Stimulated activated naive CD8-positive, alpha-beta T cell treated with anti-CD3 and anti-CD28 coated beads, Interleukin-15, amount 100 ng/mL, for 72 hours (primary cell): ENCODE results near the gene ATP2B2.

ENCODE experiments used
- ATAC-seq: fragments of 150-1000 bp; cut with Tn5 transposase; 2 replicates; pipeline ENCODE4 v1.10.0; 2021; ENCODE audit warnings: mild to moderate bottlenecking, moderate library complexity
- DNase-seq, 2 donors: peaks; one replicate each; pipeline ENCODE4 v3.0.0; 2021 to 2022
- H3K27ac Mint-ChIP-seq, 2 donors: one replicate each; pipeline ENCODE4 v1.8.0; 2022; ENCODE audit warnings: mild to moderate bottlenecking in 2 of 2, mixed read lengths in 2 of 2, moderate library complexity in 2 of 2
- H3K27me3 Mint-ChIP-seq: one replicate; pipeline ENCODE4 v1.8.0; 2022; ENCODE audit warnings: mixed read lengths
- H3K4me1 Mint-ChIP-seq: one replicate; pipeline ENCODE4 v1.8.0; 2022; ENCODE audit warnings: mild to moderate bottlenecking, mixed read lengths
- H3K4me3 Mint-ChIP-seq, 2 donors: one replicate each; pipeline ENCODE4 v1.8.0; 2022; ENCODE audit warnings: mild to moderate bottlenecking in 2 of 2, mixed read lengths in 2 of 2, moderate library complexity in 1 of 2
- H3K9me3 Mint-ChIP-seq, 2 donors: one replicate each; pipeline ENCODE4 v1.8.0; 2022; ENCODE audit warnings: mixed read lengths in 2 of 2

ATP2B2 gene

DNA sequence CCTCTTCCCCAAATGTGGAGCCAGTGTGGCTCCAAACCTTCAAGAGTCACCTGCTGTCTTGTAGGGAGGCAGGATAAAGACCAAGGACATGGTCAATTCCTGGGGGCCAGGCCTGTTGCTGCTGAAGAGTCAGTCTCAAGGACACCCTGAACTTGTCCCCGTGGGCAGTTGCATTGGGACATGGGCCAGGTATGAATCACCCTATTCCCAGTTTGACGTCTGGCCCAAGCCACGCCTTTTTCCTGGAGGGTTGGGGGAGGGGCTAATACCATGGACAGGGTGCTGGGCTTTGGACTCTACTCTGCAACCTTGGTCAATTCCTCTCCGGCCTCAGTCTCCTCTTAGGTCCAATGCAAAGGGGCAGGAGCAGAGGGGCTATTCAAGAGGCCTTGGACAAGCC, 10.4 kb downstream of the ATP2B2 start:
- H3K4me1 Mint-ChIP-seq: no peaks in the 10 kb centered on the region
- no peak overlapping the region for H3K27ac Mint-ChIP-seq
- H3K27me3 Mint-ChIP-seq: no peaks in the 10 kb centered on the region
- DNase-seq: no peak
- H3K9me3 Mint-ChIP-seq: no peaks in the 10 kb centered on the region
- ATAC-seq: no peak
- H3K4me3 Mint-ChIP-seq: no peak overlapping the region

DNA sequence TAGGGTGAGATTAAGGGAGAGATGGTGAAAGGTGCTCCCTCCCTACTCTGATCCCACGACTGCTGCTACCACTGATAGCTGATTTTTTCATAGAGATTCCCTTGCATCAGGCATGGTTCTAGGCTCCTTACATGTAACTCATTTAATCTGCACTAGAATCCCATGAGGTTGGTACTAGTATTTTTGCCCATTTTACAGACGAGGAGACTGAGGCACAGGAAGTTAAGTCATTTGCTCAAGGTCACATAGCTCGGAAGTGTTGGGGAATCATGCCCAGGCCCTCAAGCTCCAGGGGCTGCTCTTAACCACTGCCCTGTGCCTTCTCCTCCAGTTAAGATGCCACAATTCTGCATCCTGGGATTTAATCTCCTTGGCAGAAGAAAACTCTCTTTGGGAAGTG, 11.2 kb downstream of the ATP2B2 start:
- H3K27ac Mint-ChIP-seq: no peak overlapping the region
- H3K4me3 Mint-ChIP-seq: no peak overlapping the region
- no peaks in the 10 kb centered on the region for H3K4me1 Mint-ChIP-seq
- H3K27me3 Mint-ChIP-seq: no peaks in the 10 kb centered on the region
- no peak for ATAC-seq
- no peak for DNase-seq
- H3K9me3 Mint-ChIP-seq: no peaks in the 10 kb centered on the region

DNA sequence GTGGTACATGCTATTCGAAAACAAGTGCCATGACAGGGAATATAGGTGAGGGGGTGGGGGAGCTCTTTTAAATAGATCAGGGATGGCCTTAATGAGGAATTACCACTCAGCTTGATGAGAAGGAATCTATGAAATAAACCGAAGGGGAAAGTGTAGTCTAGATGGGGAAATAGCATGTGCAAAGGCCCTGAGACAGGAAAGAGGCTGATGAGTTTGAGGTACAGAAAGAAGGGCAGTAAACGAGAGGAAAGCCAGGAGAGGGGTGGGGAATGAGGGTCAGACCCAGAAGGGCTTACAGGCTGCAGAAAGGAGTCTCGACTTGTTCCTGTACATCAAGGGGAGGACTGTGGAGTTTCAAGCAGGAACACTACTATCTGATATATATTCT, 12.2 kb downstream of the ATP2B2 start:
- no peak overlapping the region for H3K4me3 Mint-ChIP-seq
- no peaks in the 10 kb centered on the region for H3K4me1 Mint-ChIP-seq
- DNase-seq (no peak), ATAC-seq (no peak)
- no peak overlapping the region for H3K27ac Mint-ChIP-seq
- no peaks in the 10 kb centered on the region for H3K9me3 Mint-ChIP-seq
- H3K27me3 Mint-ChIP-seq: no peaks in the 10 kb centered on the region

DNA sequence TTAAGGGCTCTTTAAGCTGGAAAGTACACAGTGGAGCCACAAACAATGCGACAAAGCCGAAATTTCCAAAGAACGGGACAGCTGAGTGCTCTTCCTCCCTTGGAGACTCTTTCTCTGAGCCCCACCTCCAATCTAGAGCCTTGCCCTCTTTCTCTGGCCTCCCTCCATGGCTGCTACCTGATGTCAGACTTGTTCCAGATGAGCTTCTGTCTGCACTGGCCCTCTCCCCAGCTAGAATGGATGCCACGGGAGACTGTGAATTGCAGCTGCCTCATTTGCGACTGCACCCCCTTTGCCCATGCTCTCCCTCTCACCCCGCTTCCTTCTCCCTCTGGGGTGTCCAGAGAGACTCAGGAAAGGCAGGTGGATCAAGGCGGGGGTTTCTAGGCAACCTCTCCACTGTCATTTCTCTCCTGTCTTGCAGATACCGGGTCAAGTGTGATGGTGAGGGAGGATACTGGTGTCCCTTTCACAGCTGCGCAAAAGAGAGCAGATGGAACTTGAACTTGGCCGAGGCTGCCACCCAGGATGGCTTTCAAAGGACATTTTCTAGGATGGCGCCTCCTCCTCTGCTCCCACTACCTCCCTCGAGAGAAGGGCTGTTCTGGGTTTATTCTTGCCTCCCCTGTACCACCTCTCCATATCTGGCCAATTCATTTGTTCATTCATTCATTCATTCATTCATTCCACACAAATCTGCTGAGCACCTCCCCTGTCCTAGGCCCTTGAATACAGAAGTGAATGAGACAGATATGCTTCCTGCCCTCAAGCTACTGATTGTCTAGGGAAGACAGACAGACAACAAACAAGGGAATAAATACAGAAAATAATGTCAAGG, 12.8 kb downstream of the ATP2B2 start:
- ATAC-seq (no peak), DNase-seq (no peak)
- Mint-ChIP-seq H3K27me3 (no peaks in the 10 kb centered on the region), H3K9me3 (no peaks in the 10 kb centered on the region), H3K4me3 (no peak overlapping the region), H3K4me1 (no peaks in the 10 kb centered on the region), H3K27ac (no peak overlapping the region)

DNA sequence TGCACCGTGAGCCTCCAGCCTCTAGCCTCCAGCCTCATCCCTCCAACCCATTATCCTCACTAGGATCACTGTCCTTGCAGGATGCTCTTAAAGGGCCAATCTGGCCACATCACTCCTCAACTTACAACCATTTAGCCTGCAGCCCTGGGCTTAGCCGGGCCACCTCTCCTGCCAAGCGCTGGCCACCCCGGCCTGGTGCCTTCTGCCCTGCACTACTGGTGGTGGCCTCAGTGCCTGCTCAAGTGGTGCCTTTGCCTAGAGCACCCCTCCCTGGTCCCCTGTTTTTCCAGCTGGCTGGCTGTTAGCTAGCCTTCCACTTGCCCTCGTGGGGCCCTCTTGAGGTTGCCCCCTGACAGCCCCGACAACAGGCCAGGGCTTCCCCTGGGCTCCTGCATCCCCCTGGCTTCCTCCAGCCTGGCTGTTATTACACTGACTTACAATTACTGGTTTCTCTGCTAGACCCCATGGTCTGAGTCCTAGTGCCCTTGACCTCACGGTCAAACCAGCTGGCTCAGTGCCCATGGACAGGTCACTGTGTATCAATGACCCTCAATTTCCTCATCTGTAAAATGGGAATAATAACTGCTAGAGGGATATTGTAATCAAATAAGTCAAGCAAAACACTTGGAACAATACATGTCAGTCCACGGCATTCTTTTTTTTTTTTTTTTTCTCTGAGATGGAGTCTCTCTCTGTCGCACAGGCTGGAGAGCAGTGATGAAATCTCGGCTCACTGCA, 15.5 kb downstream of the ATP2B2 start:
- H3K27ac Mint-ChIP-seq: no peak overlapping the region
- no peak overlapping the region for H3K4me3 Mint-ChIP-seq
- H3K4me1 Mint-ChIP-seq: no peaks in the 10 kb centered on the region

DNA sequence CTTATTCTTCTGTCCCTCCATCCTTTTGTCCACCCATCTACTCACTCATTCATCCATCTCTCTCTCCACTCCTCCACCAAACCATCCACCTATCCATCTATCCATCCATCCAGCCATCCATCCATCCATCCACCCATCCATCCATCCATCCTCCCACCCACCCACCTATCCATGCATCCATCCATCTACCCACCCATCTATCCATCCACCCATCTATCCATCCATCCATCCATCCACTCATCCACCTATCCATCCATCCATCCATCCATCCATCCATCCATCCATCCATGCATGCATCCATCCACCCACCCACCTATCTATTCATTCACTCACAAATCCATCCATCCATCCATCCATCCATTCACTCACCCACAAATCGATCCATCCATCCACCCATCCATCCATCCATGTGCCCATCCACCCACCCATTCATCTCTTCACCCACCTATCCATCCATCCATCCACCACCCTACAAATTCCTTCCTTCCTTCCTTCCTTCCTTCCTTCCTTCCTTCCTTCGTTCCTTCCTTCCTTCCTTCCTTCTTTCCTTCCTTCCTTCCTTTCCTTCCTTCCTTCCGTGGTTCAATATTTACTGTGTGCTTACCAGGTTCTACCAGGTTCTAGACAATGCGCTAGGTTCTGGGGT, 17.3 kb downstream of the ATP2B2 start:
- DNase-seq: no peak
- ATAC-seq: no peak
- no peak overlapping the region for H3K4me3 Mint-ChIP-seq
- no peaks in the 10 kb centered on the region for H3K9me3 Mint-ChIP-seq
- no peaks in the 10 kb centered on the region for H3K4me1 Mint-ChIP-seq
- H3K27me3 Mint-ChIP-seq: no peaks in the 10 kb centered on the region
- H3K27ac Mint-ChIP-seq: no peak overlapping the region

More for the DNA sequence above, 15.5 kb downstream of the ATP2B2 start:
- DNase-seq (no peak), ATAC-seq (peak; percentile 9)
- Mint-ChIP-seq H3K27me3 (no peaks in the 10 kb centered on the region), H3K9me3 (no peaks in the 10 kb centered on the region)

DNA sequence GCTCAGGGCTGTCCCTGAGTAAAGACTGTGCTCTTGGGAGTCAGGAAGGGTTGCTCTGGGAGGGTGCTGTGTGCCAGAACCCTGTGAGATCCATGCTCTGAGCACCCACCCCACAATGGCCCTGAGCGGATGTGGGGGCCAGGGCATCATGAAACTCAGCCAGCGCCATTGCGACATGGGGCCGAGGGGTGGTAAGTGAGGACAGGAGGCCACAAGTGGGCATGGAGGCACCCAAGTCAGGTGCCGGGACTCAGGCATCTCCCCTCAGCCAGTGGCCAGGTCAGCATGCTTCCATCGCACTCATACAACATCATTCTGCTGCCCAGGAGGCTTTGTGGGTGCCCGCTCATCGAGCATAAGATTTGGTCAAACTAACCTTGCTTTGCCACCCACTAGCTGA, 19.6 kb downstream of the ATP2B2 start:
- DNase-seq: no peak
- Mint-ChIP-seq H3K9me3 (no peaks in the 10 kb centered on the region), H3K4me1 (no peaks in the 10 kb centered on the region), H3K27me3 (no peaks in the 10 kb centered on the region), H3K27ac (no peak overlapping the region), H3K4me3 (no peak overlapping the region)
- ATAC-seq: no peak

DNA sequence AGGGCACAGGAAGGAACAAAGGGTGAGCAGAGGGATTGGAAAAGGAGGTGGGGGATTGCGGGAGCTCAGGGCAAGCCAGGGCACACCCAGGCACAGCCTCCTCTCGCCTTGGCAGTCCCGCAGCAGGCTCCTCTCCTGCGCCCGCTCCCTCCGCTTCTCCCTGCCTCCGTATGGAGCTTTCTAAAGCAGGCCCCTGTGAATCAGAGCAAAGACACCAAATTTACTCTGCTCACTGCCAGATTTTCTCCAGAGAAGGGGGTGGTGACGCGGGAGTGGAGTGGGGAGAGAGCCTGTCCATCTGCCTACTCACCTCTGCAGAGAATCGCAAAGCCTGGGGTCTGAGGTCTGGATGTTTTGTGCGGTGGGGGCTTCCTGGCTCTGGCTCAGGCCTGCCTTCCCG, 20.0 kb downstream of the ATP2B2 start:
- no peaks in the 10 kb centered on the region for H3K27me3 Mint-ChIP-seq
- no peaks in the 10 kb centered on the region for H3K4me1 Mint-ChIP-seq
- no peak overlapping the region for H3K4me3 Mint-ChIP-seq
- ATAC-seq (no peak), DNase-seq (no peak)
- H3K27ac Mint-ChIP-seq: no peak overlapping the region
- H3K9me3 Mint-ChIP-seq: no peaks in the 10 kb centered on the region

DNA sequence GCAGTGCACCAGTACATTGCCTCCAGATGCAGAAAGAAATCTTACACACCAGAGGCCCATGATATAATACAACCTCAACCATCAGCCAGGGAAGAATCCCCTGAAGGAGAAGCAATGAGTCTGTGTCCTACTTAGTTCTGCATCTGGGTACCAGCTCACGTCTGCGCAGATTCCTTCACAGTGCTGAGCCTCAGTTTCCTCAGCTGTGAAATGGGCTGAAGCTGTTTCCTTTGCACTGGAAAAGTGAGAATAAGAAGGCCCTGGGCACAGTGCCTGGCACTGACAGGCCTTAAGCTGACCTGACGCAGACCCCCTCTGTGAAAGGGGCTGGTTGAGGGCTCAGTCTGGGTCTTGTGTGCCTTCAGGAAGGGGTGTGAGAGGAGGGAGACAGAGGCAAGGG, 20.7 kb downstream of the ATP2B2 start:
- Mint-ChIP-seq H3K9me3 (no peaks in the 10 kb centered on the region), H3K4me1 (no peaks in the 10 kb centered on the region), H3K4me3 (no peak overlapping the region), H3K27me3 (no peaks in the 10 kb centered on the region), H3K27ac (peak overlapping the region in 1 of 2 donors; percentile 43)
- no peak for ATAC-seq
- DNase-seq: no peak

DNA sequence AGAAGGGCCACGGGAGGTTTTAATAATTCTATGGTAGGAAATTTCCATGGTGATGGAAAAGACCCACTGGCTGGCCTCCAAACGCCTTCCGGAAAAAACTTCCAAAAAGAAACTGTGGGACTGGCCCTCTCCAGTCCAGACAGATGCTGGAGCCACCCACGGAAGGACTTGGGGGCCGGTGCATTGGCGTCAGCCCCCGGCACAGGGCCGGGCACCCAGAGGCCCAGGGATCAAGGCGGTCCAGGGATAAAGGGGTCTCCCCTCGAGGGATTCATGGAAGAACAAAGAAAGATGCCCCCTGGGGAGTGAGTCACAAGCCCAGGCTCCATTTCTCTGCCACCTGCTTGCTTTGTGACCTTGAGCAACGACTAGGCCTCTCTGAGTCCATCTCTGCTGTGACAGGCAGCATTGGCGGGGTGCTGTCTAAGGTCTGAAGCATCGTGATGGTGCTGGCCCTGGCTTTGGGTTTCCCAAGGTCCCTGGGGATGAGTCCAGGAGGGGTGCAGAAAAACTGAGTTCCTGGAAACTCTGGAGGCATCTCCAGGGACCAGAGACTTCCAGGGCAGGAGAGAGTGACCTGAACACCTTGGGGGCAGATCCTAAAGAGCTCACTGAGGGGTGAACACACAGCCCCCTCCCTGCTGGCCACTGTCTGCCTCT, 21.6 kb downstream of the ATP2B2 start:
- Mint-ChIP-seq H3K4me1 (no peaks in the 10 kb centered on the region), H3K9me3 (peaks cover under 1 to 4% of the 10 kb centered on the region in 2 donors), H3K27me3 (no peaks in the 10 kb centered on the region), H3K4me3 (no peak overlapping the region), H3K27ac (no peak overlapping the region)
- ATAC-seq (no peak), DNase-seq (no peak)

DNA sequence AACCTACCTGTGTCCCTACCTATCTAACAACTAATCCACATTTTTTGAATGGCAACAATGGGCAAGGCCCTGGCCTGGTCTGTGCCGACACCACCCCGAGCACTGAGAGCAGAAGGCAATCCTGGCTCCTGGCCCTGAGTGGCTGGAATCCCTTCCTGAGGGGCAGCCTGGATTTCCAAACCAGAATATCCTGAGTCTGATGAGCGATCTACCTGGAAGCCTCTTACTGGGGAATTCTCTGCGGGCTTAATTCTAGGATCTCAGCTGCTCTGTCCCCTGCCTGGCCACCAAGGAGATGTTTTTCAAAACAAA, 22.1 kb downstream of the ATP2B2 start:
- H3K9me3 Mint-ChIP-seq: peaks cover 6 to 9% of the 10 kb centered on the region in 2 donors
- no peaks in the 10 kb centered on the region for H3K27me3 Mint-ChIP-seq

DNA sequence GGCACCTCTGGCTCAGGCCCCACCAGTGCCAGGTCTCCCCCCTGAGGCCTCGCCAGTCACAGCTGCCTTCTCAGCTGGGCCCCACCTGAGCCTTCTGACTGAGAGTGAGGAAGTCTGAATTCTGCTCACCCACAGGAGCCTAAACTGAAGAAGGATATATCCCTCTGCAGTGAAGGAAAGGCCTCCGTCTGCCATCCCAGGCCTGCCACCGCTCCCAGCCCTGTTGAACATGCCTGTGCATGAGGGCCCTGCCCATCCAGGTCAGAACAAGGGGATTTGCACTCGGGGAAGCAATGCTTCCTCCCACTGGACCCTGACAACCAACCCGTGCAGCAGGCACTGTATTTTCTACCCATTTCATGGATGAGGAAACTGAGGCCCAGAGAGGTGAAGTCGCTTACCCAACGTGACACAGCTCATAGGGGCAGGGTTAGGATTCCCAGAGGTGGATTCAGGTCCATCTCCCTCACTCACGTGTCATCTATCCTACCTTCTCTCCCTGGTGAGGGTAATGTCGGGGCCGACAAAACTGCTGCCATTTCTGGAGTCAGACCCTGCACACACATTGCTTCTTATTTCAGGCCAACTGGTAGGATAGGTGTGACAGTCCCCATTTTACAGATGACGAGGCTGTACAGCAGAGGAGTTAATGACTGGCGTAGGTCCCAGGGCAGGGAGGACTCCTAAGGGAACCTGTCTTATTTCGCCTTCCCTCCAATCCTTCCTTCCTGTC, 22.6 kb downstream of the ATP2B2 start:
- Mint-ChIP-seq H3K27ac (no peak overlapping the region), H3K9me3 (peaks cover 6 to 11% of the 10 kb centered on the region in 2 donors), H3K4me3 (no peak overlapping the region), H3K27me3 (no peaks in the 10 kb centered on the region), H3K4me1 (no peaks in the 10 kb centered on the region)
- ATAC-seq (no peak), DNase-seq (no peak)

More for the DNA sequence above, 22.1 kb downstream of the ATP2B2 start:
- Mint-ChIP-seq H3K27ac (no peak overlapping the region), H3K4me1 (no peaks in the 10 kb centered on the region), H3K4me3 (no peak overlapping the region)
- DNase-seq (no peak), ATAC-seq (no peak)

DNA sequence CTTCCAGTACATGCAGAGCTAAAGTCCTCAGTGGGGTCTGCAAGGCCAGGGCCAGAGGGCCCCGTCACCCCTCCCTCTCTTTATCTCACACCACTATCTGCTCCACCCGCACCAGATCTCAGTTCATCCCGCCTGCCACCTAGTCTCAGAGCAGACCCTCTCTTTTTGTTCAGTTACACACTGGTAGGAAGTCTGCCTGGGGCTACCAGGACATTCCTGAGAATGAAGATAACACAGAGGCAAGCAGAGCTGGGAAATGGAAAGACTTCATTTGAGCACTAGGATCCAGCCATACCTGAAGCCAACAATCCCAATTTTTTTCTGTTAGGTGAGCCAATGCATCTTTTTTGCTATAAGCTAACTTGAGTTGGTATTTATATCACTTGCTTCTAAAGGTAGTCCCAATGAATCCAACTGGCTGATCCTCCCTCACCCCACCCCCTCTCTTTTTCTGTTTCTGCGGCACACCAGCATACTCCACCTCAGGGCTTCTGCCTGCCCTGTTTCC, 24.5 kb downstream of the ATP2B2 start:
- no peaks in the 10 kb centered on the region for H3K4me1 Mint-ChIP-seq
- peak overlapping the region in 1 of 2 donors; percentile 35 for H3K27ac Mint-ChIP-seq
- DNase-seq (no peak), ATAC-seq (no peak)
- H3K27me3 Mint-ChIP-seq: no peaks in the 10 kb centered on the region
- no peak overlapping the region for H3K4me3 Mint-ChIP-seq
- H3K9me3 Mint-ChIP-seq: peaks cover 6 to 11% of the 10 kb centered on the region in 2 donors

DNA sequence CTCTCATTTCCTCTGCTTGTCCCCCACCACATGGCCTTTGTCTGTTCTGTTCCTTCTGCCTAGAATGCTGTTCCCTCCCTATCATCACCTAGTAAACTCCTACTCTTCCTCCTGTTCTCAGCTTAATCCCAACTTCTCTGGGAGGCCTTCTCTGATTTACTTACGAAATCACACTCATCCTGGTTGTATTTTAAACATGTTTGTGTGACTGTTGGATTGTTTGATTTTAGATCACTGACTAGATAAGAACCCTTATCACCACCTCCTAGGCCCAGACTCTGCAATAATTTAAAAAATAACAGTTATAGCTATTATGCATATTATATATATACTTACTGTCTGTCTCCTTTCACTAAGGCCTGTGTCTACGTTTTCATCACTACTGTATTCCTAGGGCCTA, 26.1 kb downstream of the ATP2B2 start:
- no peak for DNase-seq
- H3K9me3 Mint-ChIP-seq: peaks cover 6 to 11% of the 10 kb centered on the region in 2 donors
- H3K4me3 Mint-ChIP-seq: no peak overlapping the region
- no peaks in the 10 kb centered on the region for H3K4me1 Mint-ChIP-seq
- no peak for ATAC-seq
- H3K27me3 Mint-ChIP-seq: no peaks in the 10 kb centered on the region
- no peak overlapping the region for H3K27ac Mint-ChIP-seq

DNA sequence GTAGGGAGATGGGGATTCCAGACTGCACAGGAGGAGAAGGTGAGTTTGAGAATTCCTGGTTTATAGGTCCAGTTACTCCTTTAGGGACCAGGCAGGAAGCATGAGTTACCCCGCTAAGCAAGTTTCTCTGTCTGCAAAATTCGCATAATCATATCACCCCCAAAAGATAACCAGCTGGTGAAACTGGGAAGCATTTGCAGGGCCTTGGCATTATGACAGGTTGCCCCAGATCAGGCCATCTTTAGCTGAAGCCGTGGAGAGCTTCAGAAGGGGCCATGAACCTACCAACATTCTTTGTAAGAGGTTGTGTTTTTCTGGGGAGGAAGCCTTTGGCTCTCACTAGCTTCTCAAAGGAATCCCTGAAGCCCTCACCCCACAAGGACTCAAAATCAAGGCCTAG, 29.4 kb downstream of the ATP2B2 start:
- Mint-ChIP-seq H3K27me3 (peaks cover 24% of the 10 kb centered on the region), H3K4me1 (peaks cover 6% of the 10 kb centered on the region), H3K4me3 (no peak overlapping the region), H3K27ac (no peak overlapping the region), H3K9me3 (peaks cover 6 to 11% of the 10 kb centered on the region in 2 donors)
- ATAC-seq: no peak
- no peak for DNase-seq
